H7 (cell line): Measurements from ENCODE around the gene OR8B2. TPM values are rescaled to one million over a fixed set of nuclear protein-coding genes. Genes with fewer than 3 reads are reported as not detected.
"Not testable (repeated sequence)": the region's sequence is repeated elsewhere in the genome, so short reads cannot be mapped to it uniquely, and the experiment has no call there.

ENCODE experiments used
- DNase-seq: peaks from one replicate; pipeline ENCODE4 v3.0.0; 2012
- H3K27me3 ChIP-seq: 2 replicates; pipeline ENCODE4 v1.6.0; 2011; ENCODE audit warnings: mild to moderate bottlenecking, low read length; ENCODE audit not compliant: control insufficient read depth, insufficient read depth
- H3K36me3 ChIP-seq: replicated peaks from 2 replicates; pipeline ENCODE4 v1.5.1; 2011; ENCODE audit warnings: low read length; ENCODE audit not compliant: control insufficient read depth, insufficient read depth
- H3K4me3 ChIP-seq: 2 replicates; pipeline ENCODE4 v1.5.1; 2011; ENCODE audit warnings: low read depth, mild to moderate bottlenecking, control low read depth, low read length, moderate library complexity; ENCODE audit not compliant: insufficient read depth
- total RNA-seq: library from RNA; depleted of rRNA; stranded (reverse); fragments of >200 nt; shearing (Covaris generic); gene quantifications from 2 replicates; pipeline ENCODE4 v1.2.3, GENCODE V29; 2014; rRNA removed

OR8B2 gene, protein sequence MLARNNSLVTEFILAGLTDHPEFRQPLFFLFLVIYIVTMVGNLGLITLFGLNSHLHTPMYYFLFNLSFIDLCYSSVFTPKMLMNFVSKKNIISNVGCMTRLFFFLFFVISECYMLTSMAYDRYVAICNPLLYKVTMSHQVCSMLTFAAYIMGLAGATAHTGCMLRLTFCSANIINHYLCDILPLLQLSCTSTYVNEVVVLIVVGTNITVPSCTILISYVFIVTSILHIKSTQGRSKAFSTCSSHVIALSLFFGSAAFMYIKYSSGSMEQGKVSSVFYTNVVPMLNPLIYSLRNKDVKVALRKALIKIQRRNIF
- total RNA-seq: not detected in 2 replicates

DNA sequence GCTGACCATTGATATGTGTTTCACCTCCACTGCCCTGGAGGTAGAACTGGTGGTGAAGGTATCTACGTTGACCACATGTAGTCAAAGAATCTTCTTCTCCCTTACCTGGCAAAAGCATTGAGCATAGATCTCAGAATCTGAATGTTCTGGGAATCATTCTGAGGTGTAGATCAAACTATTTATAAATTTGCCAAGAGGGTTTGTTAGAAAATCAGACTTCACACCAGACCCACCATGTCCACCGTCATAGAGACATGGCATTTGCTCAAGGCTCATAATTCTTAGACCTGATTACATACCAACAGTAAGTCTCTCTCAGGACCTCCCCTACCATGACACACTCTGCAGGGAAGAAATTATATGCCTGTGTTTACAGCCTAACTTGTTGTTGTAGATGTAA lies at the start of gene OR8B2:
Gene OR8B2, minus strand, starts transcription at position 101 of the 400 bp plus-strand sequence. CDS start 1,156 bp downstream, outside the sequence.
- no peaks in the 10 kb centered on the region for H3K36me3 ChIP-seq
- no peak within 1 kb of the TSS for H3K4me3 ChIP-seq
- no peak for DNase-seq
- no peaks in the 10 kb centered on the region for H3K27me3 ChIP-seq

DNA sequence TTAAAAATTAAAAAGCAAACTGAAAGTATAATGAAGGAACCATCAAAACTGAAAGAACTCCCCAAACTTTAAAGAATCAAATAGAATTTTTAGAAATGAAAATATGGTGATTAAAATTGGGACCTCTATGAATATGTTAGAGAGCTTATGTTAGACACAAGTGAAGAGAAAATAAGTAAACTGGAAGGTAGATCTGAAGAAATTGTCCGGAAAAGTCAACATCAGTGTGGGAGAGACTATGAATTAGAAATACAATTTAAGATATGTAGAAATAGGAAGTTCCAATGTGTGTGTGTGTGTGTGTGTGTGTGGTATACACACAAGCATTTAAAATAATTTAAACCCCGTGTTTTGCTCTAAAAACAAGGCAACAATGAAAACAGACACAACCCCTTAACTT lies 45.3 kb upstream of the OR8B2 start:
- no peak for DNase-seq
- Histone ChIP-seq H3K27me3 (no peaks in the 10 kb centered on the region), H3K36me3 (no peaks in the 10 kb centered on the region), H3K4me3 (no peak overlapping the region)

DNA sequence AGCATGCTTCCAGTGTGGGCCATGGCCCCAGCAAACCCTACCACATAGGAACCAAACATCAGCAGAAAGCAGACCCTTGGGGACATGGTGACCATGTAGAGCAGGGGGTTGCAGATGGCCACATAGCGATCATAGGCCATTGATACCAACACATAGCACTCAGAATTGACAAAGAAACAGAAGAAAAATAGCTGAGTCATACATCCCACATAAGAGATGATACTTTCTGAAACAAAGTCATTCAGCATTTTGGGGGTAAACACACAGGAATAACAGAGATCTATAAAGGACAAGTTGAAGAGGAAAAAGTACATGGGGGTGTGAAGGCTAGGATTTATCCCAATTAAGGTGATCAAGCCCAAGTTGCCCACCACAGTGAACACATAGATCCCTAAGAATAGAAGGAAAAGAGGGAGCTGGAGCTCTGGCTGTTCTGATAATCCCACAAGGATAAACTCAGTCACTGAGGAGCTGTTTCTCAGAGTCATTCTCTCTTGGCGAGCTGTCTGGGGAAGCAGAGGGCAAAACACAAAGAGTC lies 40.2 kb upstream of the OR8B2 start, which contains the start of gene OR8B4:
Gene OR8B4, minus strand, starts transcription at position 488 of the 538 bp plus-strand sequence. Its CDS starts 0 bp downstream, at position 488.
- DNase-seq: no peak
- Histone ChIP-seq H3K36me3 (no peaks in the 10 kb centered on the region), H3K27me3 (no peaks in the 10 kb centered on the region), H3K4me3 (no peak within 1 kb of the TSS)

DNA sequence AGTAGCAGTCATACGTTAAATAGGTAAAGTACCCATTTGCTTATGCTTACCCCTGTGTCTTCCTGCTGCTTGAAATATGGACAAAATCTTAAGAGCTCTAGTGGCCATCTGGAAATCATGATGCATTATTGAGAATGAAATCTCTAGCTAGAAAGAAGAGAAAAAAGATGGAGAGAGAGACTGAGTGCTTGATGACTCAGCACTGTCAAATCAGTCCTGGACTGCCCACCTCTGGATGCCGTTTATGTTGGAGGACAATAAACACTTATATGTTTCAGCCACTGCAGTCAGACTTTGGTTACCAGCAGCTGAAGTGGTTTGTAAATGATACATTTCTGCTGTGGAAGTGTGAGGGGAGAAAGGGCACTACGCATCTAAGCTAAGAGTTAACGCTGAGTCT lies 36.7 kb upstream of the OR8B2 start:
- Histone ChIP-seq H3K27me3 (no peaks in the 10 kb centered on the region), H3K36me3 (no peaks in the 10 kb centered on the region), H3K4me3 (no peak overlapping the region)
- no peak for DNase-seq

DNA sequence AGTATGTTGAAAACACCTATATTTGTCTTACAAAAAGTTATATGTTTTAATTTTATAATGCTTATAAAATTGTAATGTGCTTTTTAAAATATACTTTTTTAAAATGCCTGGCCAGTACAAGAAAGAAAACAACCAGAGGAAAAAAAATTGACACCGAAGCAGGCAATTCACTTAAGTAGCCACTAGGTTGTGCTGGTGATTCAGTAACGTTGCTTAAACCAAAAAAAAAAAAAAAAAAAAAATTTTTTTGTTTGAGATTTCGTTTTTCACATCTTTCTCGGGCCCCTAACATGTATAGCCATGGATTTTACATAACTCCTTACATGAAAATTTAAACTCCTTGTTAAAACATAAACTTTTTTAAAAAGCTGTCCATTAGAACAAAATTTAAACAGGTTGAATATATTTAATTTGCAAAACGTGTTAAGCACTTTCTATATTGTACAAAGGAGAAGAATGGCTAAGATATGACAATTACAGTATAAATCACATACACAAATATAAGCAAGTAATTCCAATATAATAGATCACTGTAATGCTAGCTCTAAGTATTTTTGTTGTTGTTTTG lies 31.1 kb upstream of the OR8B2 start:
- no peaks in the 10 kb centered on the region for H3K36me3 ChIP-seq
- H3K27me3 ChIP-seq: no peaks in the 10 kb centered on the region
- H3K4me3 ChIP-seq: no peak overlapping the region
- DNase-seq: peak; percentile 38

DNA sequence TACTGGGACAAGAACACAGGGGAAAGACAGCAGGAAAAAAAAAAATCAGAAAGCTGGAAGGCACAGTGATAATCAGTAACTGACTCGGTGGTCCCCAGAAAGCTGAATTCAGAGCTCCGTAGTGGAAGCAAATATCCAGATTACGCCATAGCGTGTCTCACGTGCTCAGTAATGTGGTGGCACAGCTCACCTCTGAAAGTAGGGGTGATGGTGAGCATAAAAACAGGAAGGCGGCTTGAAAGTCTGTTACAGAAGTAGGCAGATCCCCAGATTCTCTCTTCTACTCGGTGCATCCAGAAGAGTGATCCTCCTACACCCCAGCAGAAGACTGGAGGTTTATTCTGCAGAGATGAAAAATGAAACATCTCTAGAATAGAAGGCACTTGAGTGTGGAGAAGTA lies 25.6 kb upstream of the OR8B2 start:
- Histone ChIP-seq H3K4me3 (no peak overlapping the region), H3K36me3 (no peaks in the 10 kb centered on the region), H3K27me3 (no peaks in the 10 kb centered on the region)
- no peak for DNase-seq

DNA sequence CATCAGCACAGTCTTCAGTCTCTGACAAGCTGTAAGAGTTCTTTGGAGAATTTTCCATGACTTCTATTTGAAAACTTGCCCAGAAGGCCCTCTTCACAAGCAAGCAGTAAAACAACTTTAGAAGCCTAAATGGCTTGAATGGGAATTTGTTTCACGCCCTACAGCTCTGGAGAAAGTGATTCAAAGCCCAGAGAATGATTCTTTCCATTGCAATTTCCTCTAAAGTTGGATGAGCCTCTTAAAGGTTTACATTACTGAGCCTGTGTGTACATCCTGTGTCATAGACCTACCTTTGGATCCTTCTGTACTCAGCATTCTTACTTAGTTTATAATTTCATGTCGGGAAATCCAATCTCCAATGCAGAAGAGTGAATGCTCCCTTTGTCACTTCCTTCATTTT lies 21.3 kb upstream of the OR8B2 start:
- DNase-seq: no peak

DNA sequence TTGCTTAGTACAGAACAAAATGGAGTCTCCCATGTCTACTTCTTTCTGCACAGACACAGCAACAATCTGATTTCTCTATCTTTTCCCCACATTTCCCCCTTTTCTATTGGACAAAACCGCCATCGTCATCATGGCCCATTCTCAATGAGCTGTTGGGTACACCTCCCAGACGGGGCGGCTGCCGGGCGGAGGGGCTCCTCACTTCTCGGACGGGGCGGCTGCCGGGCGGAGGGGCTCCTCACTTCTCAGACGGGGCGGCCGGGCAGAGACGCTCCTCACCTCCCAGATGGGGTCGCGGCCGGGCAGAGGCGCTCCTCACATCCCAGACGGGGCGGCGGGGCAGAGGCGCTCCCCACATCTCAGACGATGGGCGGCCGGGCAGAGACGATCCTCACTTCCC lies 18.9 kb upstream of the OR8B2 start:
- DNase-seq, H3K27me3 ChIP-seq, H3K36me3 ChIP-seq, H3K4me3 ChIP-seq: not testable (repeated sequence)

More for the DNA sequence above, 21.3 kb upstream of the OR8B2 start:
- Histone ChIP-seq H3K27me3 (no peaks in the 10 kb centered on the region), H3K4me3 (no peak overlapping the region), H3K36me3 (no peaks in the 10 kb centered on the region)

DNA sequence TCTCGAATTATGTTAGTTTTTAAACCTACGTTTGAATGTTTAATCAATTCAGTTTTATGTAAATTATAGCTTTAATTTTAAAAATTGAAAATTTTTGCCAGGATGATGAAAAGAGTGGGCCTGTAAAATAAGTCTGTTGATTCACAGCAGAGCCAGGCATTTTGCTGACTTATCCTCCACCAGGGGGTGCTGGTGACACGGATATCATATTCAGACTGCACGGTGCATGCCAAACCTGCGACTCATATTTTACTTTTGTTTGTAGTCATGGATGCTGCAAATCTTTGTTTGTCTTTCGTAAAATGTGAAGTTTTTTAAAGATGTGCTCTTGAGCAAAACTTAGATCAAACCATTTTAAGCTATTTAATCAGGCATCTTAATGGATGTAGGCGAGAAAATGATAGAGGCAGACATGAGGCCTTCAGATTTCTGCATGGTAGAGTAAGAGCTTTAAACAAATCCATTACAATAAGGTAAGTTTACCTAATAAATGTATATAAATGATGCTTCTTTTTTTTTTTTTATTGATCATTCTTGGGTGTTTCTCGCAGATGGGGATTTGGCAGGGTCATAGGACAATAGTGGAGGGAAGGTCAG lies 18.1 kb upstream of the OR8B2 start:
- H3K4me3 ChIP-seq: no peak overlapping the region
- peak; percentile 59 for DNase-seq
- H3K36me3 ChIP-seq: no peaks in the 10 kb centered on the region
- H3K27me3 ChIP-seq: no peaks in the 10 kb centered on the region

DNA sequence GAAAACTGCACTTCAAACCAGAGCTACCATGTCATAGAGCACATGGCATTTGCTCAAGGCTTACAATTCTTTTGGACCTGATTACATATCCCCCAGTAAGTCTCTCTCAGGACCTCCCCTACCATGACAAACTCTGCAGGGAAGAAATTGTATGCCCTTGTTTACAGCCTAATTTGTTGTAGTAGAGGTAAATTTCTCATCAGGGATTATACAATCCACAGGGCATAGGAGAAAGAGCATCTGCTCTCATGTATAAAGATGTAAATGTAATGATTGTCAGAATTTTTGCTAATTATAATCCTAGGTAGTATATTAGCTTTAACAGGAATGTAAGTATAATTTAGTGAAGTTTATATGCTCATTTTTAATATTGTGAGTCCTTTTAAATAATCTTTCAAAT lies 14.6 kb upstream of the OR8B2 start, which contains the start of gene OR8B3:
Gene OR8B3, minus strand, starts transcription at position 101 of the 400 bp plus-strand sequence. CDS start 1,673 bp downstream, outside the sequence.
- Histone ChIP-seq H3K36me3 (no peaks in the 10 kb centered on the region), H3K27me3 (no peaks in the 10 kb centered on the region), H3K4me3 (no peak within 1 kb of the TSS)
- DNase-seq: no peak

DNA sequence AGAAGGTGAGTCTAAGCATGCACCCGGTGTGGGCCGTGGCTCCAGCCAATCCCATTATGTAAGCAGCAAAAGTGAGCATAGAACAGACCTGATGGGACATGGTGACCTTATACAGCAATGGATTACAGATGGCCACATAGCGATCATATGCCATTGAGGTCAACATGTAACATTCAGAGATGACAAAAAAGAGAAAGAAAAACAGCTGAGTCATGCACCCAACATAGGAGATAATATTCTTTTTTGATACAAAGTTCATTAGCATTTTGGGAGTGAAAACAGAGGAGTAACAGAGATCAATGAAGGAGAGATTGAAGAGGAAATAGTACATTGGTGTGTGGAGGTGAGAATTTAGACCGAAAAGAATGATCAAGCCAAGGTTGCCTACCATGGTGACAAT lies 12.5 kb upstream of the OR8B2 start:
- H3K36me3 ChIP-seq, H3K4me3 ChIP-seq, DNase-seq, H3K27me3 ChIP-seq: not testable (repeated sequence)

DNA sequence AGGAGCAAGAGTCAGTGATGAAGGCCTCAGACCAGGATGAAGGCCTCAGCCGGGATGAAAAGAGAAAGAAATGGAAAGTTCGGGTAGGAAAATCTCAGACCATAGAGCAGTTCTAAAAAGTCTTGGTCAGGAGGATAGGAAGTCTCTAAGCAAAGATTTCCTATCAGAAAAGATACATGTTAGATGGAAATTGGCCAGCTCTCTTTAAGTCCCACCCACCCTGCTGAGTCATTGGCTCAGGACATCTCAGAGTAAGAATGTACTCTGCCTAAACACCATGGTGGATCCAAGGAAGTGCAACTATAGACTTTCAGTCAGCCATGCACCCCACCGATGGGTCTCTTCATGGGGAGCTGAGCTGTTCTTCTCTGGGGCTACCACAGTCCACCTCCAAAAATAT lies 10.1 kb upstream of the OR8B2 start:
- H3K27me3 ChIP-seq: no peaks in the 10 kb centered on the region
- no peaks in the 10 kb centered on the region for H3K36me3 ChIP-seq
- no peak for DNase-seq
- no peak overlapping the region for H3K4me3 ChIP-seq

DNA sequence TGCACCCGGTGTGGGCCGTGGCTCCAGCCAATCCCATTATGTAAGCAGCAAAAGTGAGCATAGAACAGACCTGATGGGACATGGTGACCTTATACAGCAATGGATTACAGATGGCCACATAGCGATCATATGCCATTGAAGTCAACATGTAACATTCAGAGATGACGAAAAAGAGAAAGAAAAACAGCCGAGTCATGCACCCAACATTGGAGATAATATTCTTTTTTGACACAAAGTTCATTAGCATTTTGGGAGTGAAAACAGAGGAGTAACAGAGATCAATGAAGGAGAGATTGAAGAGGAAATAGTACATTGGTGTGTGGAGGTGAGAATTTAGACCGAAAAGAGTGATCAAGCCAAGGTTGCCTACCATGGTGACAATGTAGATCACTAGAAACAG lies 1.4 kb downstream of the OR8B2 start:
- not testable (repeated sequence) for H3K36me3 ChIP-seq, DNase-seq, H3K4me3 ChIP-seq, H3K27me3 ChIP-seq

DNA sequence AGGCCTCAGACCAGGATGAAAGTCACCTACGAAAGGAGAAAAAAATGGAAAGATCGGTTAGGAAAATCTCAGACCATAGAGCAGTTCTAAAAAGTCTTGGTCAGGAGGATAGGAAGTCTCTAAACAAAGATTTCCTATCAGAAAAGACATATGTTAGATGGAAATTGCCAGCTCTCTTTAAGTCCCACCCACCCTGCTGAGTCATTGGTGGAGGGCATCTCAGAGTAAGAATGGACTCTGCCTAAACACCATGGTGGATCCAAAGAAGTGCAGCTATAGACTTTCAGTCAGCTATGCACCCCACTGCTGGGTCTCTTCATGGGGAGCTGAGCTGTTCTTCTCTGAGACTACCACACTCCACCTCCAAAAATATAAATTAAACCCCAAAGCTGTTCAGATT lies 3.7 kb downstream of the OR8B2 start:
- no peaks in the 10 kb centered on the region for H3K36me3 ChIP-seq
- H3K4me3 ChIP-seq: no peak overlapping the region
- DNase-seq: no peak

DNA sequence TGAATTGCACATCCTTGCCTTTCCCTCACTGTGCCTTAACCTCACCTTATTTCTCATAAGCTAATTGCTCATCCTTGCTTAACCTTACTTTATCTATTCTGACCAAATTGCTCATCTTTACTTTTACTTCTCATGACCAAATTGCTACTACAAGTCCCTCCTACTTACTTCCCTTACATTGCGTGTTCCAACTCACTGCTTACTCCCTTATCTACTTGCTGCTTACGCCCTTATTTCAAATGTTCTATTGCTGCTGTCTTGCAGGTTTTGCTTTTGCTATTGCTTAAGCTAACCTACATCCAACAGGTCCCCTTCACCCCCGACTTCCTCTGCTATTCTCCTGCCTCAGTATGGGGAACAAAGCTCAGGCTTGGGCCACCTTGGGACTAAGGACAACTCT lies 8.0 kb downstream of the OR8B2 start:
- no peak overlapping the region for H3K4me3 ChIP-seq
- H3K27me3 ChIP-seq: no peaks in the 10 kb centered on the region
- no peaks in the 10 kb centered on the region for H3K36me3 ChIP-seq
- no peak for DNase-seq

More for the DNA sequence above, 3.7 kb downstream of the OR8B2 start:
- no peaks in the 10 kb centered on the region for H3K27me3 ChIP-seq
